OCI-LY1 (cell line): Measurements from ENCODE around the gene BBOF1.

ENCODE experiments used
- EZH2 ChIP-seq: fragments of 200-600 bp; sonication (generic), shearing (Covaris generic); IDR thresholded peaks from 2 replicates; pipeline ENCODE4 v1.8.0; 2017; ENCODE audit warnings: borderline replicate concordance, mixed run types, mild to moderate bottlenecking, antibody characterized with exemption, low read length, moderate library complexity, mixed read lengths
- TF ChIP-seq, protein P1 (sequence below): fragments of 200-600 bp; sonication (generic), shearing (Covaris generic); IDR thresholded peaks from 2 replicates; pipeline ENCODE4 v1.5.1; 2017; ENCODE audit warnings: mild to moderate bottlenecking, antibody characterized with exemption, low read length, moderate library complexity, mixed read lengths

DNA sequence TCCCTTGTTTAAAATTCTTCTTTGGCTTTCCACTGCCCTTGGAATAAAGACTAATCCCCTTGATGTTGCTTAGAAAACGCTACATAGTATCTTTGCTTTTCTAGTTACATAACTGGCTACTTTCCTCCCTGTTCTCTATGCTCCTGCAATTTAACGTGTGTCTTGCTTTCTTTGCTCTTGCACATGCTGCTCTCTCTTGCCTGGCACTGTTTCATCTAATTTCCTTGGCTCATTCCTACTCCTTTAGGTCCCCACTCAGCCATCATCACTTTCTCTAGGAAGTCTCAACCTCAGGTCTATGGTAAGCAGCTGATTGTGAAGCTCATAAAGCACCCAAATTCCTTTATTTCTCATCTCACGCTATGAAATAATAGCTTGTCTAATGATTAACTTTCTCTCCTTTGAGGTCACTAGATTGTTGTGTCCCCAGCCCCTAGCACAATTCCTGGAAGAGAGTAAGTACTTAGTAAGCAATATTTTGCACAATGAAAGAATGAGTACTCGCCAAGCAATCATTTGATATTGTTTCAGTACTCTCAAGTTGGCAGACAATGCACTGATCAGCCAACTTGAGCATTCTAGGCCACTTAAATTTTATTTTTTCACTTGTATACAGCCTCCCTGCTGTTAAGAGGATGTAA lies 61.8 kb downstream of the BBOF1 start:
- TF ChIP-seq, protein P1, sequence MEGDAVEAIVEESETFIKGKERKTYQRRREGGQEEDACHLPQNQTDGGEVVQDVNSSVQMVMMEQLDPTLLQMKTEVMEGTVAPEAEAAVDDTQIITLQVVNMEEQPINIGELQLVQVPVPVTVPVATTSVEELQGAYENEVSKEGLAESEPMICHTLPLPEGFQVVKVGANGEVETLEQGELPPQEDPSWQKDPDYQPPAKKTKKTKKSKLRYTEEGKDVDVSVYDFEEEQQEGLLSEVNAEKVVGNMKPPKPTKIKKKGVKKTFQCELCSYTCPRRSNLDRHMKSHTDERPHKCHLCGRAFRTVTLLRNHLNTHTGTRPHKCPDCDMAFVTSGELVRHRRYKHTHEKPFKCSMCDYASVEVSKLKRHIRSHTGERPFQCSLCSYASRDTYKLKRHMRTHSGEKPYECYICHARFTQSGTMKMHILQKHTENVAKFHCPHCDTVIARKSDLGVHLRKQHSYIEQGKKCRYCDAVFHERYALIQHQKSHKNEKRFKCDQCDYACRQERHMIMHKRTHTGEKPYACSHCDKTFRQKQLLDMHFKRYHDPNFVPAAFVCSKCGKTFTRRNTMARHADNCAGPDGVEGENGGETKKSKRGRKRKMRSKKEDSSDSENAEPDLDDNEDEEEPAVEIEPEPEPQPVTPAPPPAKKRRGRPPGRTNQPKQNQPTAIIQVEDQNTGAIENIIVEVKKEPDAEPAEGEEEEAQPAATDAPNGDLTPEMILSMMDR = no peak
- no peak for TF ChIP-seq EZH2
